H9 (cell line): ENCODE results near the gene KCNIP4. TPM values are rescaled to one million over a fixed set of nuclear protein-coding genes. Genes with fewer than 3 reads are reported as not detected.

Experiments used
- DNase-seq: peaks from one replicate; pipeline ENCODE4 v3.0.0-alpha.2; 2017
- H2AFZ ChIP-seq: one replicate; pipeline ENCODE4 v1.6.1; 2013; ENCODE audit warnings: mild to moderate bottlenecking, low read length, control low read depth, moderate library complexity
- H2AK5ac ChIP-seq: 2 replicates; pipeline ENCODE4 v1.6.1; 2013; ENCODE audit warnings: low read length, control low read depth, mixed read lengths; ENCODE audit not compliant: insufficient read length
- H2BK120ac ChIP-seq: one replicate; pipeline ENCODE4 v1.6.1; 2013; ENCODE audit warnings: low read depth, mild to moderate bottlenecking, low read length, control low read depth, inconsistent platforms; ENCODE audit not compliant: poor library complexity, severe bottlenecking
- H2BK12ac ChIP-seq: 2 replicates; pipeline ENCODE4 v1.6.1; 2013; ENCODE audit warnings: low read length, control low read depth, mixed read lengths, low read depth; ENCODE audit not compliant: insufficient read length
- H2BK15ac ChIP-seq: 2 replicates; pipeline ENCODE4 v1.6.1; 2013; ENCODE audit warnings: low read depth, low read length, control low read depth
- H2BK20ac ChIP-seq: one replicate; pipeline ENCODE4 v1.6.1; 2013; ENCODE audit warnings: low read depth, mild to moderate bottlenecking, low read length, control low read depth, inconsistent platforms; ENCODE audit not compliant: poor library complexity, severe bottlenecking
- H2BK5ac ChIP-seq: 2 replicates; pipeline ENCODE4 v1.6.1; 2013; ENCODE audit warnings: low read length, control low read depth, mixed read lengths; ENCODE audit not compliant: insufficient read length
- H3K14ac ChIP-seq: 2 replicates; pipeline ENCODE4 v1.6.1; 2013; ENCODE audit warnings: low read length, control low read depth; ENCODE audit not compliant: insufficient read depth
- H3K18ac ChIP-seq: 2 replicates; pipeline ENCODE4 v1.6.1; 2013; ENCODE audit warnings: low read depth, mild to moderate bottlenecking, mixed read lengths, low read length, control low read depth; ENCODE audit not compliant: insufficient read length
- H3K23ac ChIP-seq: 2 replicates; pipeline ENCODE4 v1.6.1; 2013; ENCODE audit warnings: low read length, control low read depth, mixed read lengths, low read depth; ENCODE audit not compliant: insufficient read length
- H3K23me2 ChIP-seq: 2 replicates; pipeline ENCODE4 v1.6.1; 2013; ENCODE audit warnings: low read depth, mild to moderate bottlenecking, mixed read lengths, low read length, control low read depth; ENCODE audit not compliant: insufficient read length, poor library complexity, severe bottlenecking
- H3K27ac ChIP-seq: 2 replicates; pipeline ENCODE4 v1.5.1; 2013; ENCODE audit warnings: low read length, control low read depth, mixed read lengths, low read depth; ENCODE audit not compliant: insufficient read length
- H3K27me3 ChIP-seq: 2 replicates; pipeline ENCODE4 v1.6.1; 2013; ENCODE audit warnings: low read length, control low read depth, inconsistent platforms; ENCODE audit not compliant: insufficient read depth
- H3K4ac ChIP-seq: 2 replicates; pipeline ENCODE4 v1.6.1; 2013; ENCODE audit warnings: low read depth, mild to moderate bottlenecking, control low read depth, inconsistent platforms, low read length, moderate library complexity
- H3K4me1 ChIP-seq: 2 replicates; pipeline ENCODE4 v1.6.1; 2013; ENCODE audit warnings: low read length, control low read depth, inconsistent platforms; ENCODE audit not compliant: insufficient read depth
- H3K4me2 ChIP-seq: 2 replicates; pipeline ENCODE4 v1.6.1; 2013; ENCODE audit warnings: low read length, control low read depth, mixed read lengths; ENCODE audit not compliant: insufficient read length, insufficient read depth
- H3K56ac ChIP-seq: 2 replicates; pipeline ENCODE4 v1.6.1; 2013; ENCODE audit warnings: low read depth, mild to moderate bottlenecking, mixed read lengths, low read length, control low read depth; ENCODE audit not compliant: insufficient read length
- H3K79me1 ChIP-seq: 2 replicates; pipeline ENCODE4 v1.6.1; 2013; ENCODE audit warnings: low read depth, mild to moderate bottlenecking, moderate library complexity, low read length, control low read depth, inconsistent platforms; ENCODE audit not compliant: insufficient read depth, poor library complexity, severe bottlenecking
- H3K79me2 ChIP-seq: 2 replicates; pipeline ENCODE4 v1.6.1; 2013; ENCODE audit warnings: low read length, control low read depth, inconsistent platforms; ENCODE audit not compliant: insufficient read depth
- H3K9ac ChIP-seq: 2 replicates; pipeline ENCODE4 v1.6.1; 2013; ENCODE audit warnings: low read length, control low read depth, mixed read lengths; ENCODE audit not compliant: insufficient read length; ENCODE audit errors: extremely low read depth
- H3K9me3 ChIP-seq: one replicate; pipeline ENCODE4 v1.6.1; 2013; ENCODE audit warnings: low read depth, low read length, inconsistent platforms; ENCODE audit not compliant: control insufficient read depth
- H3T11ph ChIP-seq: one replicate; pipeline ENCODE4 v1.6.1; 2013; ENCODE audit warnings: mild to moderate bottlenecking, low read length, control low read depth, inconsistent platforms
- H4K20me1 ChIP-seq: one replicate; pipeline ENCODE4 v1.6.1; 2013; ENCODE audit not compliant: control insufficient read depth, insufficient read length, insufficient read depth
- H4K5ac ChIP-seq: 2 replicates; pipeline ENCODE4 v1.6.1; 2013; ENCODE audit warnings: low read depth, mild to moderate bottlenecking, mixed read lengths, low read length, control low read depth; ENCODE audit not compliant: insufficient read length
- H4K8ac ChIP-seq: replicated peaks from 2 replicates; pipeline ENCODE4 v1.6.1; 2013; ENCODE audit warnings: low read length, control low read depth, mixed read lengths, low read depth; ENCODE audit not compliant: insufficient read length
- H4K91ac ChIP-seq: 2 replicates; pipeline ENCODE4 v1.6.1; 2013; ENCODE audit warnings: low read depth, mild to moderate bottlenecking, moderate library complexity, mixed read lengths, low read length, control low read depth; ENCODE audit not compliant: insufficient read length
- H3K27ac Mint-ChIP-seq, 3 experiments: 2 replicates in 2 of 3; 3 replicates in 1 of 3; pipeline ENCODE4 v1.8.0; 2020 to 2021; ENCODE audit warnings: mixed read lengths in 3 of 3, mild to moderate bottlenecking in 1 of 3, moderate library complexity in 1 of 3
- H3K27me3 Mint-ChIP-seq: 2 replicates; pipeline ENCODE4 v1.8.0; 2021; ENCODE audit warnings: low read depth, mild to moderate bottlenecking, moderate library complexity, mixed read lengths
- H3K36me3 Mint-ChIP-seq, 3 experiments: 2 replicates in 2 of 3; 3 replicates in 1 of 3; pipeline ENCODE4 v1.8.0; 2020 to 2021; ENCODE audit warnings: low read depth in 3 of 3, mixed read lengths in 3 of 3; ENCODE audit not compliant: insufficient read depth in 1 of 3
- H3K4me1 Mint-ChIP-seq, 2 experiments: 2 replicates each; pipeline ENCODE4 v1.8.0; 2020; ENCODE audit warnings: mixed read lengths in 2 of 2
- H3K4me3 Mint-ChIP-seq, 2 experiments: 2 replicates in 1 of 2; 3 replicates in 1 of 2; pipeline ENCODE4 v1.8.0; 2020 to 2021; ENCODE audit warnings: mild to moderate bottlenecking in 2 of 2, mixed read lengths in 2 of 2, moderate library complexity in 1 of 2
- H3K9me3 Mint-ChIP-seq, 2 experiments: 2 replicates in 1 of 2; 3 replicates in 1 of 2; pipeline ENCODE4 v1.8.0; 2020; ENCODE audit warnings: mild to moderate bottlenecking in 2 of 2, mixed read lengths in 2 of 2, moderate library complexity in 1 of 2
- WGBS: extraction: QIAGEN DNeasy Blood & Tissue Kit; methylation state at CpG from one replicate; pipeline ENCODE4 v1.1.7; 2013; ENCODE audit warnings: missing lambda C conversion rate, low lambda C conversion rate, mixed read lengths; ENCODE audit not compliant: insufficient read length; ENCODE audit errors: extremely low coverage; 5-methylcytosine and 5-hydroxymethylcytosine counted together
- total RNA-seq: library from RNA; stranded (reverse); gene quantifications from 2 replicates; pipeline ENCODE4 v1.2.1, GENCODE V29; 2021
- TF ChIP-seq, protein P1 (sequence below): fragments of 200-600 bp; sonication (generic); conservative IDR thresholded peaks from 3 replicates; pipeline ENCODE4 v1.8.0; 2021; ENCODE audit warnings: antibody characterized with exemption, mild to moderate bottlenecking

The KCNIP4 gene
- total RNA-seq, 1 experiment from 2014 or later, result not detected

DNA sequence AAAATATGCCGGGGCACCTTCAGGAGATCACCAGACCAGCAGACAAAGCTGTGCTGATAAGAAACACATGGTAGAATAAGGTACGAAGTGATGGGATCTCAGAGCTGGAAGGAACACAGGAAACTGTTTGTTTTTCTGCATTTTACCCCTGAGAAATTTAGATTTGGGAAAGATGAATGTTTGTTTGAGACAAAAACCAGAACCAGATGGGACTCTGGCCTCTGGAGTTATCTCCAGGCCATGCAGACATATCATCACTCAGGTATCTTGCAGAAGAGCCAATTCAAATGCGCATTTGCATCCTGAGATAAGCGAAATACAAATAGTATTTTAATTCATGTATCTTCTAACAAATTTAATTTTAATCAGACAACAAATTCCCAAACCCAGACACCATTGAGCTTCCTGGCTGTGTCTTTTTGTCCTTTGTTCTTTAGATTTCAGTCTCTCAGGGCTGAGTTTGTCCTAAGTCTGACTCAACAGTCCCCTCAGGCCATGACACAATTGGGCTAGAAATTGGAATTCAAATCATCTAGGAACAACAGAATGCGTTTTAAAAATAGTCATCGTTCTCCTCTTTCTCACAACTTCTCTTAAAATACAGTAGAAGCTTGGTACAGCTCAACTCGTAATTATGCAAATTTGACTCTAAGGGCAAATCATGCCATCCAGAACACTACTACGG is 1089.3 kb downstream of the KCNIP4 start:
- Histone ChIP-seq H2AK5ac (no peak overlapping the region), H3K79me2 (no peaks in the 10 kb centered on the region), H3K18ac (no peak overlapping the region), H3K14ac (no peak overlapping the region), H3K23me2 (no peaks in the 10 kb centered on the region), H4K5ac (no peak overlapping the region), H3K4ac (no peak overlapping the region), H3K4me2 (no peak overlapping the region), H2BK5ac (no peak overlapping the region), H3K4me1 (no peaks in the 10 kb centered on the region), H4K91ac (no peak overlapping the region), H3T11ph (no peak overlapping the region), H2BK15ac (no peak overlapping the region), H3K27me3 (no peaks in the 10 kb centered on the region), H3K27ac (no peak overlapping the region), H3K56ac (no peak overlapping the region), H2BK12ac (no peak overlapping the region), H2BK120ac (no peak overlapping the region), H4K20me1 (no peaks in the 10 kb centered on the region), H3K9me3 (no peaks in the 10 kb centered on the region), H3K9ac (no peak overlapping the region), H2AFZ (no peak overlapping the region), H2BK20ac (no peak overlapping the region), H3K23ac (no peak overlapping the region), H4K8ac (no peak overlapping the region), H3K79me1 (no peaks in the 10 kb centered on the region)
- H3K4me3 Mint-ChIP-seq, result no peak overlapping the region
- H3K27me3 Mint-ChIP-seq, result no peaks in the 10 kb centered on the region; the same call in 1 of the 2 replicates
- H3K9me3 Mint-ChIP-seq, result peaks cover 0 to 10% of the 10 kb centered on the region in 2 experiments; a peak in 4 of 5 replicates
- no CpG with 5 or more reads among the region's 8 CpGs for WGBS
- TF ChIP-seq, protein P1, sequence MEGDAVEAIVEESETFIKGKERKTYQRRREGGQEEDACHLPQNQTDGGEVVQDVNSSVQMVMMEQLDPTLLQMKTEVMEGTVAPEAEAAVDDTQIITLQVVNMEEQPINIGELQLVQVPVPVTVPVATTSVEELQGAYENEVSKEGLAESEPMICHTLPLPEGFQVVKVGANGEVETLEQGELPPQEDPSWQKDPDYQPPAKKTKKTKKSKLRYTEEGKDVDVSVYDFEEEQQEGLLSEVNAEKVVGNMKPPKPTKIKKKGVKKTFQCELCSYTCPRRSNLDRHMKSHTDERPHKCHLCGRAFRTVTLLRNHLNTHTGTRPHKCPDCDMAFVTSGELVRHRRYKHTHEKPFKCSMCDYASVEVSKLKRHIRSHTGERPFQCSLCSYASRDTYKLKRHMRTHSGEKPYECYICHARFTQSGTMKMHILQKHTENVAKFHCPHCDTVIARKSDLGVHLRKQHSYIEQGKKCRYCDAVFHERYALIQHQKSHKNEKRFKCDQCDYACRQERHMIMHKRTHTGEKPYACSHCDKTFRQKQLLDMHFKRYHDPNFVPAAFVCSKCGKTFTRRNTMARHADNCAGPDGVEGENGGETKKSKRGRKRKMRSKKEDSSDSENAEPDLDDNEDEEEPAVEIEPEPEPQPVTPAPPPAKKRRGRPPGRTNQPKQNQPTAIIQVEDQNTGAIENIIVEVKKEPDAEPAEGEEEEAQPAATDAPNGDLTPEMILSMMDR, result no peak
- H3K36me3 Mint-ChIP-seq, result peaks cover 0 to 4% (median 0%) of the 10 kb centered on the region in 3 experiments; a peak in 2 of 7 replicates
- DNase-seq, result no peak
- H3K4me1 Mint-ChIP-seq, result no peaks in the 10 kb centered on the region
- no peak overlapping the region for H3K27ac Mint-ChIP-seq
